GM12865 (cell line): ENCODE data around the gene TTC28.

Experiments used
- DNase-seq: peaks from one replicate; pipeline ENCODE4 v3.0.0; 2010; ENCODE audit warnings: low read depth
- H3K4me3 ChIP-seq: 2 replicates; pipeline ENCODE4 v1.5.1; 2011; ENCODE audit warnings: mild to moderate bottlenecking, low read depth, low read length, control low read depth
- TF ChIP-seq, protein P1 (sequence below): IDR thresholded peaks from 2 replicates; pipeline ENCODE4 v1.5.1; 2011; ENCODE audit warnings: low read length, control low read depth, low read depth, inconsistent platforms; ENCODE audit not compliant: insufficient read depth; ENCODE audit errors: missing control alignments

The TTC28 gene

DNA sequence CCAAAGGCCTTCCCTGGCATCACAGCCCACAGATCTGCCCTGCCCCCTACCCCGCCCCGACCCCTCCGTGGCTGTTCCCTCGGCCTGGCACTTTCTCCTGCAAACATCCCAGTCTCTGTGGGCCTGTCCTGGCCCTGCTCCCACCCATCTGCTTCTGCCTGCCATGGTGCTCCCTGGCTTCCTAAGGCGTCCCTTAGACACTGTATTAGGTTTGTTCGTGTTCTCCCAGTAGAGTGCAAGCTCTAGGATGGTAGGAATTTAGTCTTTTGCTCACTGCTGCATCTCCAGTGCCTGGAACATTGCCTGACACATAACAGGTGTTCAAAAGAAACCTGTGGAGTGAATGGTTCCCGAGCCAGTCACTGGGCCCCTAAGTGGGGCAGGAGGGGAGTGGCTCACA is 690.9 kb downstream of the TTC28 start:
- TF ChIP-seq, protein P1, sequence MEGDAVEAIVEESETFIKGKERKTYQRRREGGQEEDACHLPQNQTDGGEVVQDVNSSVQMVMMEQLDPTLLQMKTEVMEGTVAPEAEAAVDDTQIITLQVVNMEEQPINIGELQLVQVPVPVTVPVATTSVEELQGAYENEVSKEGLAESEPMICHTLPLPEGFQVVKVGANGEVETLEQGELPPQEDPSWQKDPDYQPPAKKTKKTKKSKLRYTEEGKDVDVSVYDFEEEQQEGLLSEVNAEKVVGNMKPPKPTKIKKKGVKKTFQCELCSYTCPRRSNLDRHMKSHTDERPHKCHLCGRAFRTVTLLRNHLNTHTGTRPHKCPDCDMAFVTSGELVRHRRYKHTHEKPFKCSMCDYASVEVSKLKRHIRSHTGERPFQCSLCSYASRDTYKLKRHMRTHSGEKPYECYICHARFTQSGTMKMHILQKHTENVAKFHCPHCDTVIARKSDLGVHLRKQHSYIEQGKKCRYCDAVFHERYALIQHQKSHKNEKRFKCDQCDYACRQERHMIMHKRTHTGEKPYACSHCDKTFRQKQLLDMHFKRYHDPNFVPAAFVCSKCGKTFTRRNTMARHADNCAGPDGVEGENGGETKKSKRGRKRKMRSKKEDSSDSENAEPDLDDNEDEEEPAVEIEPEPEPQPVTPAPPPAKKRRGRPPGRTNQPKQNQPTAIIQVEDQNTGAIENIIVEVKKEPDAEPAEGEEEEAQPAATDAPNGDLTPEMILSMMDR, result no peak
- no peak for DNase-seq
- H3K4me3 ChIP-seq, result no peak overlapping the region

GRCh38 chr22:27987557-27987956 is 692.1 kb downstream of the TTC28 start:
- no peak overlapping the region for H3K4me3 ChIP-seq
- TF ChIP-seq, protein P1, result no peak
- no peak for DNase-seq

GRCh38 chr22:27986937-27987336 is 692.7 kb downstream of the TTC28 start:
- H3K4me3 ChIP-seq, result no peak overlapping the region
- TF ChIP-seq, protein P1, result no peak
- no peak for DNase-seq

- DNase-seq, result no peak
- no peak overlapping the region for H3K4me3 ChIP-seq
- TF ChIP-seq, protein P1, result no peak
Measured at GRCh38 chr22:27986459-27986858, 693.2 kb downstream of the TTC28 start.

DNA sequence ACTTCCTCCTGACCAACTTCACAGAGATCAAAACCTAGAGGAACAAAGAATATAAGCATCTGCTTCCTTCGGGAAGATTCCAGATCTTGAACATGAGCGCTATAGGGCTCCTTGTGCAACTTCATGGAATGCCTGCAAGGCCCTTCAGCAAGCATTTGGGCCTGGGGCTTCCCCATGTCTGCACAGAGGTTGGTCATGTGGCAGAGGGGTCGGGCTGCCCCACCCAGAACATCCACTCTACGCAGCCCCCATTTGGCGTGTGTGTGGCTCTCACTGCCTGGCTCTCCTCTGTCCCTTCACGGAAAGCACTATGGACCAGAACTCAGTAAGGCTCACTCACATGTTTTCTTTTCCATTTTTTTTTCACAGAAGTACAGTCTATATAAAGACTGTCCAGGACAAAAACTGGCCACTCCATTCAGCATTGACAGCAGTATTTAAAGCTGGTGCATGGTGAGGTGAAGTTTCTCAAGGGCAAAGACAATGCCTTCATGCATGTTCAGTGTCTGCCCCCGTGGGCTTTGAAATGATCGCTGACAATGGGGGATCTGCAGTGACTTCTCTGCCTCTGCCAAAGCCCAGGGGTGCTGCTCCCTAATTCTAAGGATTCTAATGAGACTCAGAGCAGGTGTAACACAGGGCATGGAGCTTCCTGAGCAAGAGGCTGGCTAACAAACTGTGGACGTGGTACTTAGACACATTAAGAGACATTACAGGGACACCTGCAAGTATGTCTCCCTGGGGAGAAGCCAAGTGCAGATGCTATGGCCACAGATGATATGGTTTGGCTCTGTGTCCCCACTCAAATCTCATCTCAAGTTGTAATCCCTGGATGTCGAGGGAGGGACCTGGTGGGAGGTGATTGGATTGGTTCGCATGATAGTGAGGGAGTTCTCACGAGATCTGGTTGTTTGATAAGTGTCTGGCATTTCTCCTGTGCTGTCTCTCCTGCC is 694.0 kb downstream of the TTC28 start:
- DNase-seq, result no peak
- H3K4me3 ChIP-seq, result no peak overlapping the region
- TF ChIP-seq, protein P1, result no peak

GRCh38 chr22:27984723-27985122 is 694.9 kb downstream of the TTC28 start:
- no peak overlapping the region for H3K4me3 ChIP-seq
- DNase-seq, result no peak
- TF ChIP-seq, protein P1, result no peak
